IMR-90 (cell line): ENCODE data around the gene RMI1. TPM values are rescaled to one million over a fixed set of nuclear protein-coding genes. Genes with fewer than 3 reads are reported as not detected.

Source experiments
- ATAC-seq: fragments of 200-7000 bp; cut with Tn5 transposase; 2 replicates; pipeline ENCODE4 v1.9.1; 2020; ENCODE audit warnings: low read depth, mild to moderate bottlenecking, moderate library complexity
- BruUV-seq: library from RNA; stranded (reverse); fragments of 400-500 nt; replicated peaks from 2 replicates; lab custom pipeline; 2021; lab: Mats Ljungman, UMichigan
- CTCF ChIA-PET: fragments of 300-600 bp; formaldehyde crosslinking; extraction: SDS; loops from one replicate; lab custom pipeline; 2021; ENCODE audit warnings: antibody characterized with exemption; lab: Yijun Ruan, JAX
- POLR2A ChIA-PET: fragments of 300-600 bp; sonication (Branson Sonifier 250); formaldehyde crosslinking; loops from one replicate; lab custom pipeline; 2022; ENCODE audit warnings: antibody characterized with exemption; ENCODE audit not compliant: unreplicated experiment; lab: Charles Lee
- DNase-seq: peaks from one replicate; pipeline ENCODE4 v3.0.0; 2013
- H2AFZ ChIP-seq: replicated peaks from 2 replicates; pipeline ENCODE3; 2013; ENCODE audit warnings: low read length, mild to moderate bottlenecking; ENCODE audit not compliant: poor library complexity
- H2AK5ac ChIP-seq: 2 replicates; pipeline ENCODE4 v1.6.1; 2013; ENCODE audit warnings: low read depth, low read length, inconsistent platforms
- H2AK9ac ChIP-seq: replicated peaks from 2 replicates; pipeline ENCODE3; 2013; ENCODE audit warnings: mild to moderate bottlenecking, low read depth, low read length, moderate library complexity; ENCODE audit not compliant: poor library complexity
- H2BK120ac ChIP-seq: 2 replicates; pipeline ENCODE4 v1.6.1; 2013; ENCODE audit warnings: low read depth, low read length, inconsistent platforms
- H2BK15ac ChIP-seq: 3 replicates; pipeline ENCODE4 v1.6.1; 2013; ENCODE audit warnings: low read depth, low read length, inconsistent platforms
- H2BK20ac ChIP-seq: 2 replicates; pipeline ENCODE4 v1.6.1; 2013; ENCODE audit warnings: low read depth, mild to moderate bottlenecking, inconsistent platforms, low read length, moderate library complexity
- H2BK5ac ChIP-seq: 2 replicates; pipeline ENCODE4 v1.6.1; 2013; ENCODE audit warnings: mild to moderate bottlenecking, low read depth, low read length, inconsistent platforms; ENCODE audit not compliant: poor library complexity, severe bottlenecking
- H3K14ac ChIP-seq: replicated peaks from 2 replicates; pipeline ENCODE4 v1.6.1; 2013; ENCODE audit warnings: low read depth, low read length, inconsistent platforms
- H3K18ac ChIP-seq: 2 replicates; pipeline ENCODE4 v1.6.1; 2013; ENCODE audit warnings: low read depth, low read length, control low read depth
- H3K23ac ChIP-seq: 2 replicates; pipeline ENCODE4 v1.6.1; 2013; ENCODE audit warnings: low read depth, low read length, inconsistent platforms
- H3K27ac ChIP-seq: 2 replicates; pipeline ENCODE4 v1.5.1; 2013; ENCODE audit warnings: mild to moderate bottlenecking, control low read depth, low read length; ENCODE audit not compliant: insufficient read depth
- H3K27me3 ChIP-seq: 2 replicates; pipeline ENCODE4 v1.6.1; 2013; ENCODE audit warnings: low read length; ENCODE audit not compliant: control insufficient read depth, insufficient read depth
- H3K36me3 ChIP-seq: 2 replicates; pipeline ENCODE4 v1.6.1; 2013; ENCODE audit warnings: low read length, mixed read lengths; ENCODE audit not compliant: control insufficient read depth, insufficient read depth
- H3K4ac ChIP-seq: 2 replicates; pipeline ENCODE4 v1.6.1; 2013; ENCODE audit warnings: low read depth, low read length, inconsistent platforms
- H3K4me1 ChIP-seq: 2 replicates; pipeline ENCODE4 v1.6.1; 2013; ENCODE audit warnings: low read length, mixed read lengths; ENCODE audit not compliant: control insufficient read depth, insufficient read depth
- H3K4me2 ChIP-seq: 2 replicates; pipeline ENCODE4 v1.6.1; 2013; ENCODE audit warnings: low read depth, mild to moderate bottlenecking, control low read depth, low read length, moderate library complexity
- H3K4me3 ChIP-seq: 2 replicates; pipeline ENCODE4 v1.5.1; 2013; ENCODE audit warnings: low read depth, mild to moderate bottlenecking, control low read depth, low read length, moderate library complexity; ENCODE audit not compliant: insufficient read depth
- H3K56ac ChIP-seq: 2 replicates; pipeline ENCODE4 v1.6.1; 2013; ENCODE audit warnings: low read length, inconsistent platforms; ENCODE audit not compliant: insufficient read depth; ENCODE audit errors: extremely low read depth
- H3K79me1 ChIP-seq, 2 experiments: 2 replicates each; pipeline ENCODE4 v1.6.1; 2013; ENCODE audit warnings: low read length in 2 of 2, inconsistent platforms in 1 of 2, low read depth in 1 of 2
- H3K9ac ChIP-seq: 2 replicates; pipeline ENCODE4 v1.6.1; 2013; ENCODE audit warnings: low read depth, low read length, control low read depth
- H3K9me1 ChIP-seq: 2 replicates; pipeline ENCODE4 v1.6.1; 2013; ENCODE audit warnings: low read length, inconsistent platforms; ENCODE audit not compliant: insufficient read depth
- H3K9me3 ChIP-seq: 2 replicates; pipeline ENCODE4 v1.6.1; 2013; ENCODE audit warnings: low read length; ENCODE audit not compliant: control insufficient read depth, insufficient read depth
- H4K20me1 ChIP-seq: 2 replicates; pipeline ENCODE4 v1.6.1; 2013; ENCODE audit warnings: low read length, inconsistent platforms; ENCODE audit not compliant: insufficient read depth
- H4K5ac ChIP-seq: 2 replicates; pipeline ENCODE4 v1.6.1; 2013; ENCODE audit warnings: mild to moderate bottlenecking, low read depth, low read length, control low read depth
- H4K8ac ChIP-seq, 2 experiments: 2 replicates each; pipeline ENCODE4 v1.6.1; 2013; ENCODE audit warnings: low read depth in 2 of 2, low read length in 2 of 2, control low read depth in 1 of 2, inconsistent platforms in 1 of 2
- H4K91ac ChIP-seq: 2 replicates; pipeline ENCODE4 v1.6.1; 2013; ENCODE audit warnings: low read depth, low read length, inconsistent platforms; ENCODE audit not compliant: insufficient read depth
- BHLHE40 ChIP-seq: fragments of 150-350 bp; IDR thresholded peaks from 2 replicates; pipeline ENCODE4 v1.6.1; 2016; ENCODE audit warnings: mild to moderate bottlenecking, low read depth, low read length
- MAZ ChIP-seq: IDR thresholded peaks from 2 replicates; pipeline ENCODE4 v1.6.1; 2012; ENCODE audit warnings: low read depth, mild to moderate bottlenecking, low read length, improper control_type of control experiment, moderate library complexity, borderline replicate concordance
- MXI1 ChIP-seq: IDR thresholded peaks from 2 replicates; pipeline ENCODE4 v1.6.1; 2012; ENCODE audit warnings: low read depth, mild to moderate bottlenecking, low read length, moderate library complexity, borderline replicate concordance
- POLR2A ChIP-seq: IDR thresholded peaks from 2 replicates; pipeline ENCODE4 v1.6.1; 2012; ENCODE audit warnings: mild to moderate bottlenecking, low read depth, low read length
- WGBS, 2 experiments: methylation state at CpG; one replicate each; pipeline versions ENCODE4 v1.1.5 to v1.1.7; 2013; ENCODE audit warnings: missing lambda C conversion rate in 2 of 2; ENCODE audit not compliant: insufficient read length in 1 of 2; ENCODE audit errors: extremely low coverage in 2 of 2; 5-methylcytosine and 5-hydroxymethylcytosine counted together
- dilution Hi-C: fragments of 300-500 bp; cut with HindIII; formaldehyde crosslinking; loops from one replicate; pipeline ENCODE4 v1.14.3; 2018; ENCODE audit warnings: low sequenced_read_pairs; ENCODE audit not compliant: unreplicated experiment
- in situ Hi-C: fragments of 300-500 bp; cut with MboI; formaldehyde crosslinking; loops from 3 replicates; pipeline ENCODE4 v1.14.3; 2019; ENCODE audit warnings: low sequenced_read_pairs, inconsistent platforms, mixed read lengths
- intact Hi-C: fragments of 100-400 bp; cut with micrococcal nuclease; formaldehyde crosslinking; loops from 2 replicates; pipeline ENCODE4 v1.10.0; 2022
- polyA plus RNA-seq, 3 experiments: library from polyadenylated mRNA; depleted of rRNA; stranded (reverse); fragments of >200 nt; gene quantifications; 2 replicates each; pipeline ENCODE4 v1.2.3, GENCODE V29; 2012; ENCODE audit warnings: low replicate concordance in 1 of 3
- total RNA-seq: library from RNA; depleted of rRNA; stranded (reverse); fragments of >200 nt; gene quantifications from 2 replicates; pipeline ENCODE4 v1.2.3, GENCODE V29; 2012
- TF ChIP-seq, protein P1 (sequence below): fragments of 150-350 bp; IDR thresholded peaks from 2 replicates; pipeline ENCODE4 v1.6.1; 2016; ENCODE audit warnings: low read depth, mild to moderate bottlenecking, low read length, moderate library complexity, borderline replicate concordance
- TF ChIP-seq, protein P2 (sequence below): fragments of 150-350 bp; IDR thresholded peaks from 2 replicates; pipeline ENCODE4 v1.6.1; 2017; ENCODE audit warnings: mild to moderate bottlenecking, antibody characterized with exemption, low read length, low read depth

Gene RMI1
- total and polyA plus RNA-seq, 2 of the 4 experiments (the other 2 are of a cell fraction): 4.4 to 6.8 TPM

DNA sequence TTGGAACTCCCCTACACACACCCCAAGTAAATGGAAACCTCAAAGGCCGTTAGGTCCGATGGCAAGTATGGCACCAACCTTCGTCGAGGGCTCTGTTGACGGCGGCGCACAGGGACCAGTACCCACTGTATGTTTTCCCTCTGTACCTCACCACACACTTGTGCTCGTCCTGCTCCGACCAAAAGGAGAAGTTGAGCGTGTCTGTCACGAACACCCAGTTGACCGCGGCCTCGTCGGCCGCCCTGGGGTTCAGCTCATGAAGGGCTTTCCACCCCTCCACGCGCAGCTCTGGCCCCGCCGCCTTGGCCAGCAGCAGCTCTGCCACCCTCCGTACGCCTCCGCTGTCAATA lies 24.5 kb upstream of the RMI1 start:
- Histone ChIP-seq H3K36me3 (no peaks in the 10 kb centered on the region), H3K4ac (peak overlapping the region; percentile 97), H3K4me1 (peaks cover 5% of the 10 kb centered on the region), H4K5ac (peak overlapping the region; percentile 98), H3K4me3 (peak overlapping the region; percentile 58), H3K18ac (peak overlapping the region; percentile 39; the same call in 1 of the 2 replicates), H4K91ac (peak overlapping the region; percentile 91), H3K4me2 (peak overlapping the region; percentile 88), H2AK5ac (peak overlapping the region; percentile 47; the same call in 1 of the 2 replicates), H3K14ac (peak overlapping the region; percentile 92), H4K20me1 (no peaks in the 10 kb centered on the region), H2BK20ac (no peak overlapping the region), H2BK120ac (peak overlapping the region; percentile 78), H2AFZ (peak overlapping the region; percentile 98), H3K23ac (peak overlapping the region; percentile 78; the same call in 1 of the 2 replicates), H3K27me3 (no peaks in the 10 kb centered on the region), H3K9me3 (0 out of 2 replicates have a peak, but pooled peaks cover 2% of the 10 kb centered on the region), H2AK9ac (peak overlapping the region; percentile 6), H2BK15ac (no peak overlapping the region), H3K79me1 (peaks cover 0 to 15% of the 10 kb centered on the region in 2 experiments; a peak in 1 of 4 replicates), H3K27ac (no peak overlapping the region; the same call in 1 of the 2 replicates), H2BK5ac (no peak overlapping the region), H4K8ac (peak overlapping the region; percentile 99 to 100), H3K56ac (no peak overlapping the region; the same call in 1 of the 2 replicates), H3K9me1 (0 out of 2 replicates have a peak, but pooled peaks cover 3% of the 10 kb centered on the region), H3K9ac (peak overlapping the region; percentile 82)
- in situ Hi-C loops (no loop called here), intact Hi-C loops (loop anchor here (5.0 kb wide), 1 partner anchor 361 kb away; no protein-coding TSS in a partner anchor), dilution Hi-C loops (no loop called here)
- ChIA-PET POLR2A (no interaction called here), CTCF (interaction anchor here (1.4 kb wide), 1 partner anchor 305 kb away, joined by 3 read pairs; no protein-coding TSS in a partner anchor)
- ATAC-seq (no peak; the same call in 1 of the 2 replicates), DNase-seq (no peak)
- BruUV-seq: TSS peak; percentile 66
- 42% methylated on average over 12 of the region's 23 CpGs; no CpG with 5 or more reads in 1 of the 2 experiments for WGBS, 2 experiments
- no peak for TF ChIP-seq MXI1
- no peak for TF ChIP-seq POLR2A
- no peak for TF ChIP-seq BHLHE40
- TF ChIP-seq, protein P1, sequence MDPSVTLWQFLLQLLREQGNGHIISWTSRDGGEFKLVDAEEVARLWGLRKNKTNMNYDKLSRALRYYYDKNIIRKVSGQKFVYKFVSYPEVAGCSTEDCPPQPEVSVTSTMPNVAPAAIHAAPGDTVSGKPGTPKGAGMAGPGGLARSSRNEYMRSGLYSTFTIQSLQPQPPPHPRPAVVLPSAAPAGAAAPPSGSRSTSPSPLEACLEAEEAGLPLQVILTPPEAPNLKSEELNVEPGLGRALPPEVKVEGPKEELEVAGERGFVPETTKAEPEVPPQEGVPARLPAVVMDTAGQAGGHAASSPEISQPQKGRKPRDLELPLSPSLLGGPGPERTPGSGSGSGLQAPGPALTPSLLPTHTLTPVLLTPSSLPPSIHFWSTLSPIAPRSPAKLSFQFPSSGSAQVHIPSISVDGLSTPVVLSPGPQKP: no peak
- TF ChIP-seq MAZ: no peak
- TF ChIP-seq, protein P2, sequence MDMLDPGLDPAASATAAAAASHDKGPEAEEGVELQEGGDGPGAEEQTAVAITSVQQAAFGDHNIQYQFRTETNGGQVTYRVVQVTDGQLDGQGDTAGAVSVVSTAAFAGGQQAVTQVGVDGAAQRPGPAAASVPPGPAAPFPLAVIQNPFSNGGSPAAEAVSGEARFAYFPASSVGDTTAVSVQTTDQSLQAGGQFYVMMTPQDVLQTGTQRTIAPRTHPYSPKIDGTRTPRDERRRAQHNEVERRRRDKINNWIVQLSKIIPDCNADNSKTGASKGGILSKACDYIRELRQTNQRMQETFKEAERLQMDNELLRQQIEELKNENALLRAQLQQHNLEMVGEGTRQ: no peak
